ENCODE measurements around the gene BRD9. TPM values are rescaled to one million over a fixed set of nuclear protein-coding genes. Genes with fewer than 3 reads are reported as not detected.

The BRD9 gene
- total RNA-seq, 1 donor from 2014 or later = 53.0 TPM

DNA sequence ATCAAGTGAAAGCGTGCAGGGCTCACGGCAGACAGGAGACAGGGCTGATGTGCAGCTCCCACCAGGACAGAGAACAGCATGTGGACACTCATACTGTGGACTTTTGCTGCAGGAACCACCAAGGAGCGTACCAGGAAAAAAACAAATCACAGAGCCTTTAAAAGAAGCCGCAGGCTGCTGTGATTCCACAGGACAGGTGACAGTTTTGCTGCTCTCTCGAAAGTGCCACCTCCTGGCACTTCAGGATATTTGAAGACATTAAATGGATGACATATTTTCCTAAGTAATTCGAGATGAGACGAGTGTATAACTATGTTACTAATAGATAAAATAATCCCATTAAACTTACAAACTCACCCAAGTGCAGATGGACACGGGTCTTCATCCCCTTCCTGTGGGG, 71.1 kb downstream of the BRD9 start:
- H3K36me3 Mint-ChIP-seq (ENCODE audit: low read depth, unreplicated experiment) = peaks cover 28% of the 10 kb centered on the region

DNA sequence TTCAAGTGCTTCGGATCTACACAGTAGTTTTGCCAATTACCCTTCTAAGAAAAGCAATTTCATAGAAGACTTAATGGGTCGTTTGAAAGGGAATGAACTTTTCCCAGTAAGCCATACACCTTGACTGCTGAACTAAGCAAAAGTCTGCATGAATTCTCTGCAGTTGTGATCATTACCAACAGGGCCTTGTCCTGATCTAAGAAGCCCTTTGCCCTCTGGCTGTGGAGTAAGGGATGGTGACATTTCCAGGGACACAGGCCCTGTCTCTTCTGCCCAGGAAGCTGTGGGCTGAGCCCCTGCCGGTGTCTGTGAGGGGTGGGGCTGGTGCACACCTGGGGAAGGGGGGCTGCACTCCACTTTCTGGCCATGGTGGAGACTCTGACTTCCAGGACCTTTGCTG, 72.4 kb downstream of the BRD9 start:
- Mint-ChIP-seq H3K36me3 (ENCODE audit: low read depth, unreplicated experiment) (peaks cover 31% of the 10 kb centered on the region), H3K4me1 (ENCODE audit: unreplicated experiment) (no peaks in the 10 kb centered on the region), H3K9me3 (ENCODE audit: unreplicated experiment) (no peaks in the 10 kb centered on the region), H3K4me3 (ENCODE audit: unreplicated experiment) (no peak overlapping the region), H3K27me3 (ENCODE audit: unreplicated experiment) (peaks cover 2% of the 10 kb centered on the region), H3K27ac (ENCODE audit: unreplicated experiment) (no peak overlapping the region)
- no peak for DNase-seq (ENCODE audit: low spot score)
- TF ChIP-seq, protein P1, sequence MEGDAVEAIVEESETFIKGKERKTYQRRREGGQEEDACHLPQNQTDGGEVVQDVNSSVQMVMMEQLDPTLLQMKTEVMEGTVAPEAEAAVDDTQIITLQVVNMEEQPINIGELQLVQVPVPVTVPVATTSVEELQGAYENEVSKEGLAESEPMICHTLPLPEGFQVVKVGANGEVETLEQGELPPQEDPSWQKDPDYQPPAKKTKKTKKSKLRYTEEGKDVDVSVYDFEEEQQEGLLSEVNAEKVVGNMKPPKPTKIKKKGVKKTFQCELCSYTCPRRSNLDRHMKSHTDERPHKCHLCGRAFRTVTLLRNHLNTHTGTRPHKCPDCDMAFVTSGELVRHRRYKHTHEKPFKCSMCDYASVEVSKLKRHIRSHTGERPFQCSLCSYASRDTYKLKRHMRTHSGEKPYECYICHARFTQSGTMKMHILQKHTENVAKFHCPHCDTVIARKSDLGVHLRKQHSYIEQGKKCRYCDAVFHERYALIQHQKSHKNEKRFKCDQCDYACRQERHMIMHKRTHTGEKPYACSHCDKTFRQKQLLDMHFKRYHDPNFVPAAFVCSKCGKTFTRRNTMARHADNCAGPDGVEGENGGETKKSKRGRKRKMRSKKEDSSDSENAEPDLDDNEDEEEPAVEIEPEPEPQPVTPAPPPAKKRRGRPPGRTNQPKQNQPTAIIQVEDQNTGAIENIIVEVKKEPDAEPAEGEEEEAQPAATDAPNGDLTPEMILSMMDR (IDR thresholded peaks at IDR 0.05; ENCODE audit: unreplicated experiment) = no peak

More for the DNA sequence above, 71.1 kb downstream of the BRD9 start:
- no peaks in the 10 kb centered on the region for H3K9me3 Mint-ChIP-seq (ENCODE audit: unreplicated experiment)
- H3K4me3 Mint-ChIP-seq (ENCODE audit: unreplicated experiment) = no peak overlapping the region
- no peak overlapping the region for H3K27ac Mint-ChIP-seq (ENCODE audit: unreplicated experiment)
- peaks cover 2% of the 10 kb centered on the region for H3K27me3 Mint-ChIP-seq (ENCODE audit: unreplicated experiment)
- no peaks in the 10 kb centered on the region for H3K4me1 Mint-ChIP-seq (ENCODE audit: unreplicated experiment)
- DNase-seq (ENCODE audit: low spot score) = no peak
- TF ChIP-seq, protein P1 (IDR thresholded peaks at IDR 0.05; ENCODE audit: unreplicated experiment) = no peak

DNA sequence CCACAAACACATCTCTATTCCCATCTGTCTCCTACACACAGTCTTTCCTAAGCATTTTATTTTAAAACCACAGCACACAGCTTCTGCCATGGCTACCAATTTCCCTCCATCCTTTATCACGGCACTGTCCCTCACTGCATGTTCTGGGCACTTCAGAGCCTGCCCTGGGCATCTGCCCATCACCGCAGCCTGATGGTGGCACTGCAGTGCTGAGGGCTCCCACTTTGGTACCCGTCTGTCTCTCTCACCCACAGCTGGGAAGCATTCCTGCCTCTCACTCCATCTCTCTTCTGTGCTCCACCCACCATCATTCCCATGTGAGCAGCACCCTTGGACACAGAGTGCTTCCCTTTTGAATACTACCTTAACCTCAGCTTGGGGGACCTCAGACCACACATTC, 73.5 kb downstream of the BRD9 start:
- Mint-ChIP-seq H3K36me3 (ENCODE audit: low read depth, unreplicated experiment) (peaks cover 29% of the 10 kb centered on the region), H3K4me3 (ENCODE audit: unreplicated experiment) (no peak overlapping the region), H3K4me1 (ENCODE audit: unreplicated experiment) (no peaks in the 10 kb centered on the region), H3K9me3 (ENCODE audit: unreplicated experiment) (no peaks in the 10 kb centered on the region), H3K27ac (ENCODE audit: unreplicated experiment) (no peak overlapping the region), H3K27me3 (ENCODE audit: unreplicated experiment) (no peaks in the 10 kb centered on the region)
- DNase-seq (ENCODE audit: low spot score) = no peak
- TF ChIP-seq, protein P1 (IDR thresholded peaks at IDR 0.05; ENCODE audit: unreplicated experiment) = no peak

DNA sequence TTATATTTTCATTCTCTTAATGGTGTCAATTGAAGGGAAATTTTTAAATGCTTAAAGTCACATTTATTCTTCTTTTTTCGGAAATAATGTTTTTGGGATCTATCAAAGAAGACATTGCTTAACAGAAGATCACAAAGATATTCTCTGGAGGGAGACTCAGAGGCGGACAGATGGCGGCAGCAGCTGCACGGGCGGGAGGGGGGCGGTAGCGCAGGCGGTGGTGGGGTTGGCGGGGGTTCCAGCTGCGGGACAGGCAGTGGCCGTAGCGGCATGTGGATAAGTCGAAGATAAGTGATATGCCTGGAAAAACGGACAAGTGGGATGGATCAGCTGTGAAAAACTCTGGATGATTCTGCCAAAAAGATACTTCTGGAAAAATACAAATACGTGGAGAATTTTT, 76.4 kb downstream of the BRD9 start:
- H3K4me3 Mint-ChIP-seq (ENCODE audit: unreplicated experiment) = no peak overlapping the region
- TF ChIP-seq, protein P1 (IDR thresholded peaks at IDR 0.05; ENCODE audit: unreplicated experiment) = no peak
- H3K27me3 Mint-ChIP-seq (ENCODE audit: unreplicated experiment) = no peaks in the 10 kb centered on the region
- H3K9me3 Mint-ChIP-seq (ENCODE audit: unreplicated experiment) = no peaks in the 10 kb centered on the region
- H3K36me3 Mint-ChIP-seq (ENCODE audit: low read depth, unreplicated experiment) = peaks cover 16% of the 10 kb centered on the region
- DNase-seq (ENCODE audit: low spot score) = no peak
- H3K4me1 Mint-ChIP-seq (ENCODE audit: unreplicated experiment) = no peaks in the 10 kb centered on the region
- no peak overlapping the region for H3K27ac Mint-ChIP-seq (ENCODE audit: unreplicated experiment)

DNA sequence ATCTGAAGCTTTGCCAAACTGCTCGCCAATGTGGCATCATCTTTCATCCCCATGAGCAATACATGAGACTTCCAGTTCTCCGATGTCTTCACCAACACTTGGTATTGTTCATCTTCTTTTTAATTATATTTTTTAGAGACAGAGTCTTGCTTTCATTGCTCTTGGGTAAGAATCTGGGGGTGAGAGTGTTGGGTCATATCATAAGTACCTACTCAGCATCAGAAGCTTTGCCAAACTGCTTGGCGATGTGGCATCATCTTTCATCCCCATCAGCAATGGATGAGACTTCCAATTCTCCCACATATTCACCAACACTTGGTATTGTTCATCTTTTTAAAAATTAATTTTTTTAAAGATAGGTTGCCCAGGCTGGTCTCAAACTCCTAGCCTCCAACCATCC, 77.2 kb downstream of the BRD9 start:
- no peaks in the 10 kb centered on the region for H3K27me3 Mint-ChIP-seq (ENCODE audit: unreplicated experiment)
- peaks cover 16% of the 10 kb centered on the region for H3K36me3 Mint-ChIP-seq (ENCODE audit: low read depth, unreplicated experiment)
- no peak overlapping the region for H3K4me3 Mint-ChIP-seq (ENCODE audit: unreplicated experiment)
- H3K4me1 Mint-ChIP-seq (ENCODE audit: unreplicated experiment) = no peaks in the 10 kb centered on the region
- TF ChIP-seq, protein P1 (IDR thresholded peaks at IDR 0.05; ENCODE audit: unreplicated experiment) = no peak
- no peak overlapping the region for H3K27ac Mint-ChIP-seq (ENCODE audit: unreplicated experiment)
- no peak for DNase-seq (ENCODE audit: low spot score)
- no peaks in the 10 kb centered on the region for H3K9me3 Mint-ChIP-seq (ENCODE audit: unreplicated experiment)

Other genes with a start within 250 kb of the BRD9 start
- 0.05 TPM for gene TPPP, start 199.4 kb downstream of the BRD9 start, total RNA-seq (ENCODE audit: unreplicated experiment)
- not detected for gene ZDHHC11B, start 108.1 kb downstream of the BRD9 start, total RNA-seq (ENCODE audit: unreplicated experiment)
- gene ZDHHC11, start 41.8 kb downstream of the BRD9 start, total RNA-seq (ENCODE audit: unreplicated experiment) = 14.3 TPM
- 8.4 TPM for gene TRIP13, start 83 bp upstream of the BRD9 start, total RNA-seq (ENCODE audit: unreplicated experiment)
- 1.8 TPM for gene NKD2, start 116.0 kb upstream of the BRD9 start, total RNA-seq (ENCODE audit: unreplicated experiment)
- gene SLC12A7, start 219.3 kb upstream of the BRD9 start, total RNA-seq (ENCODE audit: unreplicated experiment) = 24.5 TPM